CD8-positive, alpha-beta memory T cell (primary cell): Measurements from ENCODE around the gene PLA2R1. TPM values are rescaled to one million over a fixed set of nuclear protein-coding genes. Genes with fewer than 3 reads are reported as not detected.

Source experiments
- CTCF ChIA-PET: fragments of 350-600 bp; sonication (Branson Sonifier 250); formaldehyde crosslinking; loops from one replicate; lab custom pipeline; 2021; ENCODE audit warnings: antibody characterized with exemption; lab: Charles Lee
- POLR2A ChIA-PET: fragments of 350-600 bp; sonication (Branson Sonifier 250); formaldehyde crosslinking; loops from one replicate; lab custom pipeline; 2021; ENCODE audit warnings: antibody characterized with exemption; lab: Charles Lee
- DNase-seq, 5 donors: peaks; one replicate each; pipeline versions ENCODE4 v3.0.0 to v3.0.0-alpha.2; 2020 to 2022; ENCODE audit warnings: mixed read lengths in 1 of 5
- H3K27ac ChIP-seq: one replicate; pipeline ENCODE4 v1.7.0; 2013; ENCODE audit warnings: low read depth, mild to moderate bottlenecking, low read length, moderate library complexity
- H3K27me3 ChIP-seq: 2 replicates; pipeline ENCODE4 v1.7.0; 2013; ENCODE audit warnings: low read length, mild to moderate bottlenecking; ENCODE audit not compliant: insufficient read depth, poor library complexity, severe bottlenecking
- H3K36me3 ChIP-seq: 2 replicates; pipeline ENCODE4 v1.7.0; 2013; ENCODE audit warnings: mild to moderate bottlenecking, low read length, moderate library complexity; ENCODE audit not compliant: insufficient read depth
- H3K4me1 ChIP-seq: 2 replicates; pipeline ENCODE4 v1.7.0; 2013; ENCODE audit warnings: mild to moderate bottlenecking, low read length, moderate library complexity; ENCODE audit not compliant: insufficient read depth
- H3K4me3 ChIP-seq: 2 replicates; pipeline ENCODE4 v1.7.0; 2013; ENCODE audit warnings: mild to moderate bottlenecking, low read length
- H3K9me3 ChIP-seq: 2 replicates; pipeline ENCODE4 v1.7.0; 2013; ENCODE audit warnings: mild to moderate bottlenecking, low read length
- H3K27ac Mint-ChIP-seq, 8 donors: one replicate each; pipeline ENCODE4 v1.8.0; 2020 to 2021; ENCODE audit warnings: mixed read lengths in 8 of 8, mild to moderate bottlenecking in 6 of 8, inconsistent platforms in 3 of 8, moderate library complexity in 3 of 8
- H3K27me3 Mint-ChIP-seq, 2 donors: one replicate each; pipeline ENCODE4 v1.8.0; 2020 to 2021; ENCODE audit warnings: mixed read lengths in 2 of 2, mild to moderate bottlenecking in 1 of 2, moderate library complexity in 1 of 2
- H3K36me3 Mint-ChIP-seq, 3 donors: one replicate each; pipeline ENCODE4 v1.8.0; 2020 to 2021; ENCODE audit warnings: mixed read lengths in 3 of 3, inconsistent platforms in 1 of 3, mild to moderate bottlenecking in 1 of 3
- H3K4me1 Mint-ChIP-seq, 3 donors: one replicate each; pipeline ENCODE4 v1.8.0; 2020 to 2021; ENCODE audit warnings: mixed read lengths in 3 of 3, inconsistent platforms in 1 of 3, mild to moderate bottlenecking in 1 of 3
- H3K4me3 Mint-ChIP-seq, 7 donors: one replicate each; pipeline ENCODE4 v1.8.0; 2020 to 2021; ENCODE audit warnings: mixed read lengths in 7 of 7, mild to moderate bottlenecking in 6 of 7, moderate library complexity in 4 of 7, inconsistent platforms in 2 of 7
- H3K9me3 Mint-ChIP-seq, 5 donors: one replicate each; pipeline ENCODE4 v1.8.0; 2020 to 2022; ENCODE audit warnings: mixed read lengths in 5 of 5, mild to moderate bottlenecking in 3 of 5, moderate library complexity in 2 of 5, inconsistent platforms in 1 of 5
- polyA plus RNA-seq: library from polyadenylated mRNA; unstranded; fragments of 300-500 nt; fragmentation: Illumina TruSeq; gene quantifications from one replicate; pipeline ENCODE4 v1.2.3, GENCODE V29; 2021
- total RNA-seq, 2 experiments: library from RNA; stranded (reverse); gene quantifications; one replicate each; pipeline ENCODE4 v1.2.3, GENCODE V29; 2021

The PLA2R1 gene
- total and polyA plus RNA-seq, 3 experiments from 2014 or later = not detected

DNA sequence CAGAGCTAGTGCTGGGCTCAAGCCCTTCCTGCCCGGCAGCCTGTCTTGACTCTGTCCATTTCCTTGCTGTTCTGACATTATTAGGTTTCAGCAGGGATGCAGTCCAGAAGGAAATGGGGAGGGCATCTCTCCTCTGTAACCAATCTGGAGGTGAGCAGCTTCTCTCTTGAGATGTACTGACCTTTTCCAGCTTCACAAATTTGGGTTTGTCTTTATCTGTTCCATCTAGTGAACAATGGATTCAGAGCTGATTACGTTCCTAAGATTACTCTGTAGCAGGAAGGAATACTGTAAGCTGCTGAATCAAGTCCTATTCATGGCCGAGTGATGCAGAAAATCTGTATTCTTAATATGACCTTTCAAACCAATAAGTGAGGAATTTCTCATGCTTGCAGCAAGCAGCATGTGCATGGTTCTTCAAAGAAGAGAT is 11.0 kb downstream of the PLA2R1 start:
- no peaks in the 10 kb centered on the region for H3K36me3 Mint-ChIP-seq
- peaks cover 0 to 2% (median 0%) of the 10 kb centered on the region in 5 donors for H3K9me3 Mint-ChIP-seq
- no peak overlapping the region for H3K4me3 ChIP-seq
- H3K4me3 Mint-ChIP-seq = no peak overlapping the region
- no peak overlapping the region for H3K27ac ChIP-seq
- no peaks in the 10 kb centered on the region for H3K27me3 ChIP-seq
- peaks cover 0 to 22% of the 10 kb centered on the region in 2 donors for H3K27me3 Mint-ChIP-seq
- CTCF ChIA-PET = no interaction called here
- H3K4me1 ChIP-seq = no peaks in the 10 kb centered on the region
- H3K4me1 Mint-ChIP-seq = no peaks in the 10 kb centered on the region
- H3K27ac Mint-ChIP-seq = no peak overlapping the region
- H3K9me3 ChIP-seq = no peaks in the 10 kb centered on the region
- DNase-seq = no peak
- POLR2A ChIA-PET = no interaction called here
- H3K36me3 ChIP-seq = no peaks in the 10 kb centered on the region

DNA sequence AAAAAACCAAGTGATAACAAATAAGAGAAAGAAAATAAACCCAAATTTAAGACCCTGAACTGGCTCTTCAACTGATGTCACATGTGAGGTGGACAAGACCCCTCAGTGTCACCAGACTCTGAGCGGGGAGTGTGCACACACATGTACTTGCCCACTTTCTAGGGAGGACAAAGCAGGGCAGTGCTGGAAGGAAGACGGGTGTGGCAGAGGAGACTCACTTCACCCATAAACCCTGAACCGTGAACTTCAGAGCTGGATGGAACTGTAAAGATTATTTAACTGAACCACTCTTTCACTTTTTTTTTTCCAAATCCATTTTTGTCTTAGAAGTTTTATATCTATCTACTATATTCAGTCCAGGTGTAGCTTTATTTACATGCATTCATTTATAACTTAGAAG is 12.3 kb downstream of the PLA2R1 start:
- Histone ChIP-seq H3K9me3 (no peaks in the 10 kb centered on the region), H3K4me1 (no peaks in the 10 kb centered on the region), H3K4me3 (no peak overlapping the region), H3K36me3 (no peaks in the 10 kb centered on the region), H3K27ac (no peak overlapping the region), H3K27me3 (no peaks in the 10 kb centered on the region)
- no peaks in the 10 kb centered on the region for H3K36me3 Mint-ChIP-seq
- no peaks in the 10 kb centered on the region for H3K9me3 Mint-ChIP-seq
- no peak overlapping the region for H3K4me3 Mint-ChIP-seq
- H3K4me1 Mint-ChIP-seq = no peaks in the 10 kb centered on the region
- no peak for DNase-seq
- peaks cover 2 to 22% of the 10 kb centered on the region in 2 donors for H3K27me3 Mint-ChIP-seq
- H3K27ac Mint-ChIP-seq = no peak overlapping the region
- ChIA-PET POLR2A (no interaction called here), CTCF (no interaction called here)

DNA sequence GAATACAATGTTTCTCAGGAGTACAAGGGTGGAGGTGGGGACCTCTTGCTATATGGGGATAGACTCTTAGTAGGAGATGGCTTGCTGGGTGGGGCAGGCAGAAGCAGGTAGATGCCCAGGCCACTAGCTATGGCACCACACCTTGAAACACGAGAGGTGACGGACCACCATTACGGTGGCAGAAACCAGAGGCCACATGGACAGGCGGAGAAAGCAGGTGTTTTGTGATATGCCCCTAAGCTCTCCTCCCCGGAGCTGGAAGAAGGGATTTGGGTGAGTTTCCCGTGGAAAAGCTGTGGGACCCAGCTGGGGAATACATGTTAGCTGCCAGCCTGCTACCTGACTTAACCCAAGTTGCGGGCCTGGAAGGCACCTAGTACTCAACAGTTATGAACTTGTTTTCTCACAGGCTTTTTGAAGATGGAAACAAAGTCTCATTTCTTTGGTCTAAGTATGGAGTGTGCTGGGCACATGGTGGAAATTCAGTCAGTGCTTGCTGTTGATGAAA is 16.7 kb downstream of the PLA2R1 start:
- ChIA-PET CTCF (no interaction called here), POLR2A (no interaction called here)
- Histone ChIP-seq H3K36me3 (no peaks in the 10 kb centered on the region), H3K4me3 (no peak overlapping the region), H3K4me1 (no peaks in the 10 kb centered on the region), H3K27me3 (no peaks in the 10 kb centered on the region), H3K27ac (no peak overlapping the region), H3K9me3 (no peaks in the 10 kb centered on the region)
- no peak for DNase-seq
- H3K36me3 Mint-ChIP-seq = no peaks in the 10 kb centered on the region
- no peak overlapping the region for H3K4me3 Mint-ChIP-seq
- H3K27ac Mint-ChIP-seq = no peak overlapping the region
- H3K4me1 Mint-ChIP-seq = peaks cover 0 to 4% (median 2%) of the 10 kb centered on the region in 3 donors
- H3K27me3 Mint-ChIP-seq = peaks cover 5 to 28% of the 10 kb centered on the region in 2 donors
- no peaks in the 10 kb centered on the region for H3K9me3 Mint-ChIP-seq

DNA sequence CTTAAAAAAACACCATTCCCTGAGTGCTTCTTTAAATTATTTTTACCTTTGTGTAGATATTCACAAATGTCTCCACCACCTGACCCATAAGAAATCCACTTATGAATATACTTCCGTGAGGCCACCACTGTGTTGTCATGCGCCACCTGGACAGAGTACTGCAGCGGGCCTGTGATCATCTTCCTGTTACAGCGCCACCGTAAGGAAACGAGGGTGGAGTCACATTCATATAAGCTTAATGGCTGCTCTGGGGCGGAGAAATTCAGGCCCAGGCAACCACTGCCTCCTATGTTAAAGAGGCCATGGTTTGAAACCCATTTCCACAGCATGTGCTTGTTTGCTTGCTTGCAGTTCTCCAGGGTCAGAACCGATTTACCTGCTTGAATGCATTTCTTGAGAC is 17.7 kb downstream of the PLA2R1 start:
- H3K27ac ChIP-seq = no peak overlapping the region
- H3K4me1 Mint-ChIP-seq = peaks cover 0 to 4% (median 2%) of the 10 kb centered on the region in 3 donors
- no peaks in the 10 kb centered on the region for H3K36me3 Mint-ChIP-seq
- H3K9me3 Mint-ChIP-seq = no peaks in the 10 kb centered on the region
- H3K36me3 ChIP-seq = no peaks in the 10 kb centered on the region
- no peaks in the 10 kb centered on the region for H3K4me1 ChIP-seq
- no peaks in the 10 kb centered on the region for H3K9me3 ChIP-seq
- H3K27me3 Mint-ChIP-seq = peaks cover 5 to 34% of the 10 kb centered on the region in 2 donors
- H3K27ac Mint-ChIP-seq = no peak overlapping the region
- POLR2A ChIA-PET = no interaction called here
- no peak overlapping the region for H3K4me3 Mint-ChIP-seq
- no peaks in the 10 kb centered on the region for H3K27me3 ChIP-seq
- no peak for DNase-seq
- no peak overlapping the region for H3K4me3 ChIP-seq
- CTCF ChIA-PET = no interaction called here

DNA sequence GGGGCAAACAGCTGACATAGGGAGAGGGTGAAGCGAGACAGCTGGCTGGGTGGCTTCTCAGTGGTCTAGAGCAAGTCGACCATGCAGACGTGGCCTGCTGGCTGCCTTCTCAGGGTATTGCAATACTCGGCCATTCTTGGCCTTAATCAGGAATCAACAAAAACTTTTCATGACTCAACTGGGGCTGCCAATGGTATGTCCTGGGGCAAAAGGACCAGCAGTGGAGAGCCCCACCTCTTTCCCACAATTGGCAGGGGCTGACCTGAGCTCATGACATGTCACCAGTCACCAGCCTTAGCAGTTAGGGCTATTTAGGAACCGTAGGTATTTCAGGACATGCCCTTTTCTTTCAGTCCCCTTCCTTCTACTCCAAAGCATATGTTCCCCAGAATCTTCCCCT is 19.1 kb downstream of the PLA2R1 start:
- Histone ChIP-seq H3K36me3 (no peaks in the 10 kb centered on the region), H3K4me1 (no peaks in the 10 kb centered on the region), H3K4me3 (no peak overlapping the region), H3K27me3 (no peaks in the 10 kb centered on the region), H3K27ac (no peak overlapping the region), H3K9me3 (no peaks in the 10 kb centered on the region)
- ChIA-PET POLR2A (no interaction called here), CTCF (no interaction called here)
- H3K27me3 Mint-ChIP-seq = peaks cover 5 to 42% of the 10 kb centered on the region in 2 donors
- peaks cover 0 to 4% (median 2%) of the 10 kb centered on the region in 3 donors for H3K4me1 Mint-ChIP-seq
- no peaks in the 10 kb centered on the region for H3K36me3 Mint-ChIP-seq
- H3K27ac Mint-ChIP-seq = no peak overlapping the region
- DNase-seq = no peak
- no peaks in the 10 kb centered on the region for H3K9me3 Mint-ChIP-seq
- no peak overlapping the region for H3K4me3 Mint-ChIP-seq

DNA sequence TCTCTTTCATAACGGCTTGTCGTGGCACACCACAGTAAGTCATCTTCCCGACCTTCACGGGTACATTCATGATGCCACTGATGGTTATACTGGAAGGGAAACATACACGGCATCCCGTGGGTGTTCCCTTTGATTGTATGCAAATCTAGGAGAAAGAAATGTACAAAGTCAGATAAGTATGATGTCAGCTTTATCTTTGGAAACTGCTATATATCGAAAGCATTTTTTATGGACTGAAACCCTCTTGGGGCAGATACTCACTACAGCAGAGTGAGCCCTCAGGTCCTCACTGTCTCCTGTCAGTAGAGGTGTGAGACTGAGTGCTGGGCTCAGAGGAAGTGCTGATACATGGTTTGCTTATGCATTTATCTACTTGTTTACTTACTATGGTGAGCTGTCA is 20.4 kb downstream of the PLA2R1 start:
- H3K4me1 Mint-ChIP-seq = peaks cover 0 to 4% (median 2%) of the 10 kb centered on the region in 3 donors
- no peak for DNase-seq
- H3K27me3 Mint-ChIP-seq = peaks cover 5 to 42% of the 10 kb centered on the region in 2 donors
- H3K27me3 ChIP-seq = no peaks in the 10 kb centered on the region
- POLR2A ChIA-PET = no interaction called here
- no peak overlapping the region for H3K4me3 ChIP-seq
- no peaks in the 10 kb centered on the region for H3K9me3 Mint-ChIP-seq
- H3K4me1 ChIP-seq = no peaks in the 10 kb centered on the region
- CTCF ChIA-PET = no interaction called here
- H3K4me3 Mint-ChIP-seq = peak overlapping the region in 1 of 7 donors; percentile 2
- no peaks in the 10 kb centered on the region for H3K36me3 Mint-ChIP-seq
- H3K36me3 ChIP-seq = no peaks in the 10 kb centered on the region
- no peak overlapping the region for H3K27ac ChIP-seq
- no peak overlapping the region for H3K27ac Mint-ChIP-seq
- no peaks in the 10 kb centered on the region for H3K9me3 ChIP-seq

DNA sequence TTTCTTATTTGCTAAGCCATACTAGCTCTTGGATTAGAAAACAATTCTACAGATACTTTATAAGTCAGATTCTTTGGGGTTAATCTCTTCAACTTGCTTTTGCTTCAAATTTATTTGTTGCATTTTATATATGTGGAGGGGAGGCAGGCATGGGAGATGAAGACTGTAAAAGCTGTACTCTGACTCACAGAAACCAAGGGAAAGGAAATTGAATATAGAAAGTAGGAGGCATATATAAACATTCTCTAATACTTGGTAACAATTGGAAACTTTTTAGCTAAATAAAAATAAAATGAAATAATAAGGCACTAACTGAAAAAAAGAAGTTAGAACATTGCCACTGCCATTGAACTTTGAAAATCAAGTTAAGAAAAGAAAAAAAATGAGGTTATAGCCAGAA is 21.3 kb downstream of the PLA2R1 start:
- POLR2A ChIA-PET = no interaction called here
- H3K27me3 ChIP-seq = no peaks in the 10 kb centered on the region
- H3K27ac ChIP-seq = no peak overlapping the region
- Mint-ChIP-seq H3K36me3 (no peaks in the 10 kb centered on the region), H3K4me3 (no peak overlapping the region), H3K4me1 (peaks cover 0 to 4% (median 2%) of the 10 kb centered on the region in 3 donors), H3K27me3 (peaks cover 3 to 42% of the 10 kb centered on the region in 2 donors), H3K9me3 (no peaks in the 10 kb centered on the region), H3K27ac (no peak overlapping the region)
- H3K4me1 ChIP-seq = no peaks in the 10 kb centered on the region
- no peaks in the 10 kb centered on the region for H3K36me3 ChIP-seq
- DNase-seq = no peak
- H3K4me3 ChIP-seq = no peak overlapping the region
- no peaks in the 10 kb centered on the region for H3K9me3 ChIP-seq
- CTCF ChIA-PET = no interaction called here

DNA sequence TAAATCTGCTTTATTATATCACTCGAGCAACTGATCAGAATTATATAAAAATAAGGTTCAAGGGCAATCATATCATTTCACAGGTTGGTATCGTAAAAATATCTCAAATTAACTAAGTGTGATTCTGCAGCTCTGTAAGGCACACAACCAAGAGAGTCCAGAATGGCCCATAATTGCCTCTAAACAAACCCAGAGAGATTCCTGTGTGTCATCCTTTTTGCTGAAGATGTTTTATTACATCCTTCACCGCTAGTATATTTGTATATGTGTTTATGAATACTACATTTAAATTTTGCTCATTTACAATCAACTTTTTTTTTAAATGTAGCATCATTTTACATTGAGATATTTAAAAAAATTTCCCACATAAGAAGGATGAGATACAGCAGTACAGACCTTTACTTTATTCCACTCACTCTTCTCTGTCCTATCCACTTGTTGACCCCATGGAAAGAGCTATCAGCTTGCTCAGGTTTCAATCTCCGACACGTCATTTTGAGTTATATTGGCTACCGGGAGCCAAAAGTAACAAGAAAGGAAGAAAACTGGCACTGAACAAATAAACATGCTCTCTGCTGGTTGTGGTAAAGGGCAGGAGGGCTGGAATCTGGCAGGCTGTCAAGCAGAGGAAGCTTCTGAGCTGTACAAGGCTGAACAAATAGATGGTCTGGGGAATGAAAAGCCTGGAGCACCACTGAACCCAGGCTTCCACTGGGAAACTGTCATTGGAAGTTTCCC is 23.1 kb downstream of the PLA2R1 start:
- Histone ChIP-seq H3K36me3 (no peaks in the 10 kb centered on the region), H3K4me1 (no peaks in the 10 kb centered on the region), H3K27ac (no peak overlapping the region), H3K9me3 (no peaks in the 10 kb centered on the region), H3K27me3 (no peaks in the 10 kb centered on the region), H3K4me3 (no peak overlapping the region)
- Mint-ChIP-seq H3K9me3 (no peaks in the 10 kb centered on the region), H3K36me3 (no peaks in the 10 kb centered on the region), H3K4me3 (no peak overlapping the region), H3K27me3 (peaks cover 3 to 39% of the 10 kb centered on the region in 2 donors), H3K27ac (no peak overlapping the region), H3K4me1 (peaks cover 0 to 4% (median 2%) of the 10 kb centered on the region in 3 donors)
- ChIA-PET POLR2A (no interaction called here), CTCF (no interaction called here)
- no peak for DNase-seq
